ENCODE results near the gene CEP83. TPM values are rescaled to one million over a fixed set of nuclear protein-coding genes. Genes with fewer than 3 reads are reported as not detected.

The CEP83 gene
- total RNA-seq, 1 experiment from 2014 or later = 10.9 TPM

- Histone ChIP-seq H3K27me3 (ENCODE audit: control insufficient read depth, insufficient read depth, low read length) (no peaks in the 10 kb centered on the region), H3K36me3 (replicated peaks; ENCODE audit: control insufficient read depth, insufficient read depth, low read length) (no peaks in the 10 kb centered on the region), H3K4me3 (ENCODE audit: insufficient read depth, low read depth, low read length) (no peak overlapping the region)
- DNase-seq = no peak
Measured at GRCh38 chr12:94258593-94258992, 201.1 kb downstream of the CEP83 start.

Other genes with a start within 250 kb of the CEP83 start
- gene TMCC3, start 190.7 kb upstream of the CEP83 start, total RNA-seq (2014; rRNA removed; shearing (Covaris generic)) = 0.62 and 1.3 TPM in 2 replicates